Naive thymus-derived CD8-positive, alpha-beta T cell (primary cell): ENCODE results near the gene RPL10A. TPM values are rescaled to one million over a fixed set of nuclear protein-coding genes. Genes with fewer than 3 reads are reported as not detected.

Experiments
- ATAC-seq, 2 donors: fragments of 150-1000 bp; cut with Tn5 transposase in 1 of 2; sonication (Bioruptor Pico), chemical (Tn5 transposase) in 1 of 2; 1 replicate in 1 of 2; 2 replicates in 1 of 2; pipeline ENCODE4 v1.10.0; 2021; ENCODE audit warnings: mild to moderate bottlenecking in 2 of 2, moderate library complexity in 2 of 2
- POLR2A ChIA-PET: fragments of 350-600 bp; sonication (Branson Sonifier 250); formaldehyde crosslinking; loops from one replicate; lab custom pipeline; 2021; ENCODE audit warnings: antibody characterized with exemption; lab: Charles Lee
- DNase-seq, 10 donors: peaks; one replicate each; pipeline versions ENCODE4 v3.0.0 to v3.0.0-alpha.2; 2020 to 2022
- H3K27ac Mint-ChIP-seq, 10 donors: one replicate each; pipeline ENCODE4 v1.8.0; 2020 to 2022; ENCODE audit warnings: mild to moderate bottlenecking in 10 of 10, mixed read lengths in 10 of 10, moderate library complexity in 4 of 10, inconsistent platforms in 1 of 10
- H3K27me3 Mint-ChIP-seq, 5 donors: one replicate each; pipeline ENCODE4 v1.8.0; 2021 to 2022; ENCODE audit warnings: mixed read lengths in 5 of 5
- H3K36me3 Mint-ChIP-seq, 3 donors: one replicate each; pipeline ENCODE4 v1.8.0; 2020 to 2022; ENCODE audit warnings: mixed read lengths in 3 of 3, mild to moderate bottlenecking in 2 of 3, inconsistent platforms in 1 of 3
- H3K4me1 Mint-ChIP-seq, 4 donors: one replicate each; pipeline ENCODE4 v1.8.0; 2021 to 2022; ENCODE audit warnings: mixed read lengths in 4 of 4
- H3K4me3 Mint-ChIP-seq, 10 donors: one replicate each; pipeline ENCODE4 v1.8.0; 2020 to 2022; ENCODE audit warnings: mild to moderate bottlenecking in 10 of 10, mixed read lengths in 10 of 10, moderate library complexity in 6 of 10, inconsistent platforms in 1 of 10
- H3K9me3 Mint-ChIP-seq, 9 donors: one replicate each; pipeline ENCODE4 v1.8.0; 2020 to 2022; ENCODE audit warnings: mixed read lengths in 9 of 9, mild to moderate bottlenecking in 3 of 9, inconsistent platforms in 1 of 9, moderate library complexity in 1 of 9
- polyA plus RNA-seq, 3 donors: library from polyadenylated mRNA; unstranded; fragments of 300-500 nt; fragmentation: Illumina TruSeq; gene quantifications; one replicate each; pipeline ENCODE4 v1.2.3, GENCODE V29; 2021
- total RNA-seq, 8 experiments: library from RNA in 2 of 8; stranded (reverse) in 2 of 8; gene quantifications; one replicate each; pipeline ENCODE4 v1.2.3 and lab custom pipeline; 2021 to 2026

RPL10A gene
- total and polyA plus RNA-seq, 5 experiments from 2014 or later = 1,376 to 2,044 (median 1,445) TPM

DNA sequence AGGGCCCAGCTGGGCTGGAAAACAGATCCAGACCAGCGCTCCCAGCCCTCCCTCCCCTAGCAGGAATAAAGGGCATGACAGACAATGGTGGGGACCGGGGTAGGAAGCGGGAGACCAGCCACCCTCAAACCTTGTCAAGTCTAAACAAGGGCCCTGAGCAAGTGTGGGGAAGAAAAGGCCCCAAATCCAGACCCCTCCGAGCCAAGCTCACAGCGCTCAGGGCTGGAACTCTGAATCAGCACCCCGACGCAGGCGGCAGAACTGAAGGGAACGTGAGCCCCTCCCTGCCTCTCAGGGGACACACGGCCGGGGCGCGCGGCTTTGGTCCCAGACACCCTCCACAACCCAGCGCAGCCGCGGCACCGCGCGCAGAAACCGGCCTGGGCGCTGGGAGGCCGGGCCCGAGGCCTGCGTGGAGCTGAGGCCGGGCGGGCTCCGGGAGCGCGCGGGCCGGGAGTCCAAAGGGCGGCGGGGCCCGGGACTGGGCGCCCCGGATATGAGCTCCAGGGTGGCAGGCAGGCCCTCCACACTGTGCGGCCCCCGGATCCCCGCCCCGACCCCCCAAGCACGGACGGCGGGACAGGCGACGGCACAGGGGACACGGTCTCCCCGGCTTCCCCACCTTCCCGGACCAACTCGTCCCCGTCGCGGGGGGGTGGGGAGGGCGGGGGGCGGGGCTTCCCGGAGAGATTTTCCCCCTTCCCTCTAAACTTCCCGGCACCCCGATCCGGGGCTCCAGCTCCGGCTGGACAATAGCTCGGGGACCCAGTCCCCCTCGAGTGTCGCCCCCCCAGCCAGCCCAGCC, 28.0 kb downstream of the RPL10A start:
- H3K27ac Mint-ChIP-seq = peak overlapping the region in 3 of 10 donors; percentile 20 to 47 (median 40)
- H3K4me1 Mint-ChIP-seq = peaks cover 15 to 34% (median 22%) of the 10 kb centered on the region in 4 donors
- H3K4me3 Mint-ChIP-seq = peak overlapping the region; percentile 54 to 85 (median 71)
- POLR2A ChIA-PET = interaction anchor here (0.5 to 2.7 kb wide), 3 partner anchors 28 to 822 kb away, joined by 3 to 15 read pairs (median 3); partner anchors contain the start of gene RPL10A
- ATAC-seq (peak in 1 of 2 donors; percentile 13), DNase-seq (no peak)
- peaks cover 0 to 2% (median 0%) of the 10 kb centered on the region in 9 donors for H3K9me3 Mint-ChIP-seq
- peaks cover 8 to 26% (median 12%) of the 10 kb centered on the region in 5 donors for H3K27me3 Mint-ChIP-seq
- H3K36me3 Mint-ChIP-seq = no peaks in the 10 kb centered on the region

DNA sequence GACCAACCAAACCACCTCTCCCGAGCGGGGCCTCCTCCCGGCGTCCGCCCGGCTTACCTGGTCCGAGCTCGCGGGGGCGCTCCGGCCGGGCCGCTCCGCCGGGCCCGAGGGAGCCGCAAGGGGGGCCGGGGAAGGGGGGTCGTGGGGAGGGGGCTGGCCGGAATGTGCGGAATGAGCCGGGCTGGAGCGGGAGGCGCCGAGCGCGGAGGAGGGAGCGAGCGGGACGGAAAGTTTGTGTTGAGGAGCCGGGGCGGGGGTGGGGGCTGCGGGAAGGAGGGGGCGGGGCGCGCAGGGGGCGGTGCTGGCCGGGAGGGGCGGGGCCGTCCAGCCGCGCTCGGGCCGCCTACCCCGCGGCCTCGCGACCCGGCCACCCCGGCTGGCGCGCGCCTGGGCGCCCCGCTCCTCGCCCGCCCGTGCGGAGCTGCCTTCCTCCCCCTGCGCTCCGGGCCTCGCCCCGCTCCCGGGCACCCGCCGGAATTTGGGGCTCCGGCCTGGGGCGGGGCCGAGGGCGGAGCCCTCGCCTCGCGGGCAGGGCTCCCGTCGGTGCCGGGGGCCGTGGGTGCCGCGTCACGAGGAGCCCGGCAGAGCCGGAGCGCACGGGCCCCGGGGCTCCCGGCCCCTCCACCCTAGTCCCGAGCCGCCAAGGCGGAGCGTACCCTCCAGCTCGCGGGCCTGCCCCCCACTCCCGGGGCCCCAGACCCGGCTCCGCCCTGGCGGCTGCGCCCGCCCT, 28.8 kb downstream of the RPL10A start, which contains the start of gene TEAD3:
TEAD3 (minus strand) TSS at position 239 of the 730 bp plus-strand sequence.
- no peaks in the 10 kb centered on the region for H3K36me3 Mint-ChIP-seq
- POLR2A ChIA-PET = interaction anchor here (0.6 to 2.7 kb wide), 7 partner anchors 10 to 240 kb away, joined by 3 to 15 read pairs (median 3); partner anchors contain the start of gene RPL10A
- DNase-seq = peak in 9 of 10 donors; percentile 10 to 57 (median 47)
- H3K4me3 Mint-ChIP-seq = peak within 1 kb of the TSS; percentile 70 to 89 (median 80)
- H3K27me3 Mint-ChIP-seq = peaks cover 10 to 34% (median 15%) of the 10 kb centered on the region in 5 donors
- H3K27ac Mint-ChIP-seq = peak within 1 kb of the TSS in 2 of 10 donors; percentile 20 to 79
- H3K9me3 Mint-ChIP-seq = peaks cover 0 to 2% (median 0%) of the 10 kb centered on the region in 9 donors
- ATAC-seq = peak; percentile 65 to 77
- peaks cover 14 to 32% (median 21%) of the 10 kb centered on the region in 4 donors for H3K4me1 Mint-ChIP-seq

DNA sequence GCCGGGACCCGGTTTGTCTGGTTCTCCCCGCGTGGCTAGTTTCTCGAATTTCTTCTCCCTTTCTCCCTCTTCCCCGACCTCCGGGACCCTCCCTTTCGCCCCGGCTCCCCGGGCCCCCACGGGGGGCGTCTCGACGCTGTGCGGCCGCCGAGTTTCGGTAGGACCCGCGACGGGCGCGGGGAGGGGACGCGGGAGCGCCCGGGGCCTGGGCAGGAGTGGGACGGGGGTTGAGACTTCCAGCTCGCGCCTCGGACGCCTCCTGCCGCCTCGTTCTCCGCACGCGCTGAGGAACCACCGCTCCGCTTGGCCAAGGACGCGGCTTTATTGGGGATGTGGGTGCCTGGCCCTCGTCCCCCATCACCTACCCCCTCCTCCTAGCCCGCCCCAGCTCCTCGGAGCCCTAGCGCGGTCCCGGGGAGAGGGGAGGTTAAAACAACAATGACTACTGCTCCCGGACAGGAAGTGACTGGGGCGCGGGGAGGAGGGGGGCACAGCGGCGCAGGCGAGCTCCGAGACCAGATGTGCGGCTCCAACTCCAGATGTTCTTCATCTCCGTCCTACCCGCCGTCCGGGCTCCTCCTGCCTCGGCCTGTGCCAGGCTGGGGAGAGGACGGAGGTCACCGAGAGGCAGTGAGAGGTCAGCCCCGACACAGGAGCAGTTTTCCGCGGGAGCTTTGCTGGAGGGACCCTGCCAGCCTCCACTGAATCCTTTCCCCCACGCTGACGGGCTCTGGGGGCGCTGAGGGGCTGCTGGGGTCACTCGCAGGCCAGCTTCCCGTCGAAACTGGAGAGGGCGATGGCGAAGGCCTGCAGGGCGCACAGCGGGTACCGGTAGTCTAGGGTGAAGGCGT, 29.6 kb downstream of the RPL10A start:
- H3K4me3 Mint-ChIP-seq = peak overlapping the region; percentile 70 to 89 (median 80)
- H3K9me3 Mint-ChIP-seq = peaks cover 0 to 2% (median 0%) of the 10 kb centered on the region in 9 donors
- ATAC-seq = peak; percentile 44 to 52
- H3K36me3 Mint-ChIP-seq = no peaks in the 10 kb centered on the region
- peaks cover 12 to 28% (median 19%) of the 10 kb centered on the region in 4 donors for H3K4me1 Mint-ChIP-seq
- POLR2A ChIA-PET = interaction anchor here (0.6 to 2.7 kb wide), 8 partner anchors 8 to 104 kb away, joined by 3 to 15 read pairs (median 3); partner anchors contain the start of gene RPL10A
- peaks cover 10 to 37% (median 15%) of the 10 kb centered on the region in 5 donors for H3K27me3 Mint-ChIP-seq
- DNase-seq = peak in 8 of 10 donors; percentile 15 to 69 (median 36)
- peak overlapping the region in 2 of 10 donors; percentile 41 to 79 for H3K27ac Mint-ChIP-seq

DNA sequence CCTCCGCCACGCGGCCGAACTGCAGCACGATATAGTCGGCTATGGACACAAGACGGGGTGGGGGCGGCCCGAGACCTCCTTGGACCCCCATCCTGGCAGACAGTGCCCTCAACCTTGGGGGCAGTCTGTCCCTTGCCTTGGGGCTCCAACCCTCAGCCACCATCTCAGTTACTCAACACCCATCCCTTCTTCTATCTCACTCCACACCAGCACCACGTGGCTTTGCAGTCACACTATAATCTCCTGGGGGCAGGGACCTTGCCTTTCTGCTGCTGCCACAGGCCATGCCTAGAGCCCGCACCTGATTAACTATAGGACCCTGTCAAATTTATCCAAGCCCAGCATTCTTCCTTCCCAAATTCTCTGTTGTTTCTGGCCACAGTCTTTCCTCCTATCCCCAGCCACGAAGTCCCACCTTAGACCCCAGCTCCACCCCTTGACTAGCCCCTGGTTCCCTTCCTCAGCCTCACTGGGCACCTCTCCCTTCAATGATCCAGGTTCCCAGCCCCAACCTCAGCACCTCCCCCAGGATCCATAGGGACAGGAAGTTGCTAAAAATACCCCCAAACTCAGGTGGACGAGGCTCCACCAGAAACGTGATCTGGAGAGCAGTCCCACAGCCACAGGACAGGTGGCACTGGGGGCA, 30.3 kb downstream of the RPL10A start:
- ATAC-seq (no peak), DNase-seq (no peak)
- POLR2A ChIA-PET = interaction anchor here (1.2 to 2.7 kb wide), 3 partner anchors 24 to 104 kb away, joined by 3 to 15 read pairs (median 3); partner anchors contain the start of gene RPL10A
- Mint-ChIP-seq H3K36me3 (no peaks in the 10 kb centered on the region), H3K4me3 (peak overlapping the region; percentile 70 to 89 (median 80)), H3K9me3 (peaks cover 0 to 2% (median 0%) of the 10 kb centered on the region in 9 donors), H3K27me3 (peaks cover 10 to 37% (median 15%) of the 10 kb centered on the region in 5 donors), H3K27ac (peak overlapping the region in 6 of 10 donors; percentile 20 to 86 (median 76)), H3K4me1 (peaks cover 8 to 25% (median 18%) of the 10 kb centered on the region in 4 donors)

DNA sequence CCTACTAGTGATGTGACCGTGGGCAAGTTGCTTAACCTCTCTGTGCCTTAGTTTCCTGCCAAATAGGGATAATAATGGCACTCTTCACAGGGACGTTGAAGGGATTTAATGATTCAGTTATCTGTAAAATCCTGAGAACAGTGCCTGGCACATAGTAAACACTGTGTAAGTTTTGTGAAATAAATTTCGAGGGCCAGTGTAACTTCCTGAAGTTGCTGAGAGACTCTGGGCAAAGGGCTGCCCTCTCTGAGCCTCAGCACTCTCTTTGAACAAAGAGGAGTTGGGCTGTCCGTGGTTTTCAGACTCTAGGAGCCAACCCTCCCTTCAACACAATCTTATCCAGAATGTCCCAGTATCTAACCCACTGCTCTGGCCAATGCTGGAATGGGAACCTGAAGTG, 31.2 kb downstream of the RPL10A start:
- no peak overlapping the region for H3K27ac Mint-ChIP-seq
- POLR2A ChIA-PET = no interaction called here
- H3K36me3 Mint-ChIP-seq = no peaks in the 10 kb centered on the region
- H3K4me3 Mint-ChIP-seq = peak overlapping the region in 2 of 10 donors; percentile 24 to 89
- DNase-seq = no peak
- peaks cover 10 to 37% (median 15%) of the 10 kb centered on the region in 5 donors for H3K27me3 Mint-ChIP-seq
- ATAC-seq = no peak
- H3K4me1 Mint-ChIP-seq = peaks cover 8 to 19% (median 14%) of the 10 kb centered on the region in 4 donors
- peaks cover 0 to 2% (median 0%) of the 10 kb centered on the region in 9 donors for H3K9me3 Mint-ChIP-seq

DNA sequence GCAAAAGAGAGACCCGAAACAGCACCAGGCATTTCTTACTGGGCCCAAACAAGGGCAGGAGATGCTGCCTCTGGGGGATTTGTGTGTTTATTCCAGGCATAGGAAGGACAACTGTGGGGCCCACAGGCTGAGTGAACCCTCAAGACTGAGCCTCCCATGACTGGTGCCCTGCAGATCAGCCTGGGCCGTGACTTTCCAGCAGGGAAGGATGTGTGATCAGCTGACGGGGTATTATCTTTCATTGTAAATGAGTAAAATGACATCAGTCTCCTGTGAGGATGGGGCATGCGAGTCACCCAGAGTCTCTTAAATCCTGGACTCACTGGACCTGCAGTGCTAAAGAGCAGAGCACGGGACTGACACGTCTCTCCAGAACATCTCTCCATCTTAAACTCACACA, 32.6 kb downstream of the RPL10A start:
- Mint-ChIP-seq H3K27ac (no peak overlapping the region), H3K4me1 (peaks cover 5 to 13% (median 10%) of the 10 kb centered on the region in 4 donors), H3K4me3 (no peak overlapping the region), H3K9me3 (peaks cover 0 to 2% (median 0%) of the 10 kb centered on the region in 9 donors), H3K36me3 (no peaks in the 10 kb centered on the region), H3K27me3 (peaks cover 10 to 37% (median 15%) of the 10 kb centered on the region in 5 donors)
- no peak for DNase-seq
- ATAC-seq = no peak
- POLR2A ChIA-PET = no interaction called here

DNA sequence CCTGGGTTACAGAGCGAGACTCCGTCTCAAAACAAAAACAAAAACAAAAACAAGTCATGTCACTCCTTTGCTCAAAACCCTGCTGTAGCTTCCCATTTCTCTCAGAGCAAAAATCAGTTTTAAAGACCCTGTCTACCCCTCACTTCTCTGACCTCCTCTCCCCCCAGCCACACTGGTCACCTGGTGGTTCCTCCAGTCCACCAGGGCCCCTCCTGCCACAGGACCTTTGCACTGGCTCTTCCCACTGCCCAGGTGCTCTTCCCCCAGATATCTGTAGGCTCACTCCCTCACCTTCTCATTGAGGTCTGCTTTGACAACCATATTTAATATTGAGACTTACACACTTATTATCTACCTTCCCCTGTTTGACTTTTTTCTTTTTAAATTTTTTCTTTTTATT, 33.6 kb downstream of the RPL10A start:
- H3K36me3 Mint-ChIP-seq = no peaks in the 10 kb centered on the region
- peaks cover 10 to 37% (median 15%) of the 10 kb centered on the region in 5 donors for H3K27me3 Mint-ChIP-seq
- DNase-seq (no peak), ATAC-seq (no peak)
- H3K27ac Mint-ChIP-seq = no peak overlapping the region
- H3K9me3 Mint-ChIP-seq = peaks cover 0 to 2% (median 0%) of the 10 kb centered on the region in 9 donors
- no peak overlapping the region for H3K4me3 Mint-ChIP-seq
- peaks cover 5 to 13% (median 9%) of the 10 kb centered on the region in 4 donors for H3K4me1 Mint-ChIP-seq
- POLR2A ChIA-PET = no interaction called here

DNA sequence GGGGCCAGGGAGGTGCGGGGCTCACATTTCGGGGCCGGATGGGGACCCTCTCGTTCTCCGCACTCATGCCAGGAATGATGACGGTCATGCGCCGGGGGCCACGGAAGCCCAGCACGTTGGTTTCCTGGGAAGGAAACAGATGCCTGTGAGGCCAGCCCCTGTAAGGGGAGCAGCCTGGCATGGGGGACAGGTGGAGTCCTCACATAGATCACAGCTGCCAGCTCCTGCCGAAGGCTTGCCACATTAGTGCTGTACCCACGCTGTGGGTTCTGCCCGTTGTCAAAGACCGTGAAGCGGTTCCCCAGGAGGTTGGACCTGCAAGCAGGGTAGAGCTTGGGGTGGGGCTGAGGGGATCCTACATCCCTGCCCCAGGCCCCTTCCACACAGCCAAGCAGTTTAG, 35.3 kb downstream of the RPL10A start:
- POLR2A ChIA-PET = no interaction called here
- DNase-seq = no peak
- H3K27me3 Mint-ChIP-seq = peaks cover 9 to 35% (median 16%) of the 10 kb centered on the region in 5 donors
- H3K4me1 Mint-ChIP-seq = peaks cover 2 to 5% (median 4%) of the 10 kb centered on the region in 4 donors
- H3K27ac Mint-ChIP-seq = no peak overlapping the region
- peaks cover 0 to under 1% (median 0%) of the 10 kb centered on the region in 9 donors for H3K9me3 Mint-ChIP-seq
- H3K36me3 Mint-ChIP-seq = no peaks in the 10 kb centered on the region
- no peak overlapping the region for H3K4me3 Mint-ChIP-seq
- no peak for ATAC-seq

DNA sequence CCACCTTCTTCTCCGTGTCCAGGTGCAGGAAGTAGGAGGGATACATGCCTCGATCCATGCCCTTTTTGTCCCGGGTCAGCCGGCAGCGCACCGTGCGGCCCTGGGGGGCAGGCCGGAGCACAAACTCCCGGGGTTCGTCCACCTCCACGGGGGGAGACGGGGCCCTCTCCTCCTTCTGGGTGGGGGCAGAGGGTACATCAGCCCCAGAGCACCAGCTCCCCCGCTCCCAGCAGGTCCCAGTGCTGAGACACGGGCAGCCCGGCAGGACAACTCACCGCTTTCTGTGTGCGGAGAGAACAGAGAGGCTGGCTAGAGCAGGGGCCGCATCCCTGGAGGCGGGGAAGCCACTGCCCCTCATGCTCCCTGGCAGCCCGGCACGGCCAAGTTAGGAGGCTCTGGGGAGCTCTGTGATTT, 37.8 kb downstream of the RPL10A start:
- H3K4me3 Mint-ChIP-seq = no peak overlapping the region
- peaks cover 0 to 6% (median under 1%) of the 10 kb centered on the region in 4 donors for H3K4me1 Mint-ChIP-seq
- H3K27me3 Mint-ChIP-seq = peaks cover 6 to 36% (median 24%) of the 10 kb centered on the region in 5 donors
- ATAC-seq (no peak), DNase-seq (no peak)
- no peak overlapping the region for H3K27ac Mint-ChIP-seq
- no peaks in the 10 kb centered on the region for H3K36me3 Mint-ChIP-seq
- H3K9me3 Mint-ChIP-seq = no peaks in the 10 kb centered on the region
- POLR2A ChIA-PET = interaction anchor here (1.5 kb wide), 1 partner anchor 28 kb away, joined by 4 read pairs; no protein-coding TSS in a partner anchor

DNA sequence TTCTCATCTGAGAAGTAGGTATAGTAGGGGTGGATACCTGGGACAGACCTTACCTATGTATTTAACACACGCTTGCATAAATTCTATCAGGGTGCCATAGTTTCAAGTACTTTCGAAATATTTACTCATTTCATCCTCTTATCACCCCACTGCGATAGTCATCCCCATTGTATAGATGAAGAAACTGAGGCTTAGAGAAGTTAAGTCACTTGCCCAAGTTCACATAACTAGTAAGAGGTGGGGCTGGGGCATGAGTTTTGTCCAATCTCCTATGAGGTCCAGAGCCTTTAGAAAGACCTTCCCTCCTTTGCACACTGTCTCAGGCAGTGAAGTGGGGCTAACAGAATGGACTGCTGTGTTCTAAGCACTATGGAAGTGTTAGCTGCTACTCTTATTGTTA, 38.3 kb downstream of the RPL10A start:
- Mint-ChIP-seq H3K27ac (no peak overlapping the region), H3K4me3 (no peak overlapping the region), H3K4me1 (peaks cover 0 to 6% (median 3%) of the 10 kb centered on the region in 4 donors), H3K36me3 (no peaks in the 10 kb centered on the region), H3K27me3 (peaks cover 7 to 36% (median 28%) of the 10 kb centered on the region in 5 donors), H3K9me3 (no peaks in the 10 kb centered on the region)
- POLR2A ChIA-PET = interaction anchor here (0.7 to 1.5 kb wide), 2 partner anchors 27 to 114 kb away, joined by 4 read pairs; no protein-coding TSS in a partner anchor
- no peak for DNase-seq
- ATAC-seq = no peak

DNA sequence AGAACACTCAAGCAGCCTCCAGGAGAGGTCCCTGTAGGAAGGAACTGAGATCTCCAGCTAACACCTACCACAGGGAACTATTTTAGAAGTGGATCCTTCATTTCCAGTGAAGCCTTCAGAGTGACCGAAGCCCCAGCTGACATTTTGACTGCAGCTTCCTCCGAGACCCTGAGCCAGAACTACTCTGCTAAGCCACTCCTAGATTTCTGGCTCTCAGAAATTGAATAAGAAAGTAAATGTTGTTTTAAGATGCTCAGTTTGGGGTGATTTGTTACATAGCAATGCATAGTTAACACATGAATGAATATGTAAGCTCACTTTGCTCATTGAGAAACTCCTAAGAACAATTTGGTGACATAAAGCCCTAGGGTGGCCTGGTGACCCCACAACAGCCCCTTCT, 39.0 kb downstream of the RPL10A start:
- ATAC-seq (no peak), DNase-seq (no peak)
- Mint-ChIP-seq H3K27me3 (peaks cover 5 to 30% (median 25%) of the 10 kb centered on the region in 5 donors), H3K4me1 (peaks cover 2 to 6% (median 4%) of the 10 kb centered on the region in 4 donors), H3K9me3 (no peaks in the 10 kb centered on the region), H3K4me3 (no peak overlapping the region), H3K36me3 (no peaks in the 10 kb centered on the region), H3K27ac (no peak overlapping the region)
- POLR2A ChIA-PET = interaction anchor here (0.7 kb wide), 1 partner anchor 113 kb away, joined by 4 read pairs; no protein-coding TSS in a partner anchor
